HEK293T (cell line): Measurements from ENCODE around the gene RPH3AL.

Experiments
- FOXA1 ChIP-seq: fragments of 450-650 bp; IDR thresholded peaks from 2 replicates; pipeline ENCODE4 v1.6.1; 2016; ENCODE audit warnings: mild to moderate bottlenecking
- FOXM1 ChIP-seq: fragments of 450-650 bp; IDR thresholded peaks from 2 replicates; pipeline ENCODE4 v1.6.1; 2017; ENCODE audit warnings: mild to moderate bottlenecking, borderline replicate concordance
- NFRKB ChIP-seq: fragments of 450-650 bp; IDR thresholded peaks from 2 replicates; pipeline ENCODE4 v1.6.1; 2016; ENCODE audit warnings: mild to moderate bottlenecking, moderate library complexity
- SP1 ChIP-seq: fragments of 450-650 bp; IDR thresholded peaks from 2 replicates; pipeline ENCODE4 v1.6.1; 2017
- SUZ12 ChIP-seq: fragments of 450-650 bp; IDR thresholded peaks from 2 replicates; pipeline ENCODE4 v1.6.1; 2016; ENCODE audit warnings: mild to moderate bottlenecking
- TARDBP ChIP-seq: fragments of 450-650 bp; IDR thresholded peaks from 2 replicates; pipeline ENCODE4 v1.6.1; 2016

GRCh38 chr17:285751-286422 lies 66.7 kb downstream of the RPH3AL start:
- TF ChIP-seq SP1: no peak
- no peak for TF ChIP-seq NFRKB
- no peak for TF ChIP-seq FOXA1
- no peak for TF ChIP-seq SUZ12
- no peak for TF ChIP-seq FOXM1
- no peak for TF ChIP-seq TARDBP
